ENCODE data around the gene CD320.

DNA sequence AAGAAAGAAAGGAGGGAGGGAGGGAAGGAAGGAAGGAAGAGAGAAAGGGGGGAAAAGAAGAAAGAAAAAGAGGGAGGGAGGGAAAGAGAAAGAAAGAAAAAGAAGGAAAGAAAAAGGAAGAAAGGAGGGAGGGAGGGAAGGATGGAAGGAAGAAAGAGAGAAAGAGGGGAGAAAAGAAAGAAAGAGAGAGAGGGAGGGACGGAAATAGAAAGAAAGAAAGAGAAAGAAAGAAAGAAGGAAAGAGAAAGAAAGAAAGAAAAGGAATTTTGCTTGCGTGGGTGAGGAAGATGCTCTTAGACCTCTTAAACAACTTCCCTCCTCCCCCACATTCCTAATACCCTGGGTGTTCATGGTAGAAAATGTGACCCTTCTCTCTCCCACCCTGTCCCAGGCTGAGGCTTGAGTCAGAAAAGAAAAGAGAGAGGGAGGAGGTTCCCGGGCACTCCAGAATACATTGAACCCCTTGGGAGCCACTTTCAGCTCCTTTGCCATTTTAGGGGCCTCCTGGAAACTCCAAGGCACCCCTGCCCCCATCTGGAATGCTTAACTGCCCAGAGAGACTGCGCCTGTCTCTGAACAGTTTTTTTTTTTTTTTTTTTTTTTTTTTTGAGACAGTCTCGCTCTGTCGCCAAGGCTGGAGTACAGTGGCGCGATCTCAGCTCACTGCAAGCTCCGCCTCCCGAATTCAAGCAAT is 44.1 kb upstream of the CD320 start:
- TF ChIP-seq EZH2phosphoT487 (IDR thresholded peaks at IDR 0.05; ENCODE audit: insufficient read depth, low read depth) (no peak), EZH2 (IDR thresholded peaks at IDR 0.05; ENCODE audit: insufficient read depth, poor library complexity, severe bottlenecking) (no peak)
